Osteoblast (primary cell): ENCODE measurements around the gene RPA3. TPM values are rescaled to one million over a fixed set of nuclear protein-coding genes. Genes with fewer than 3 reads are reported as not detected.

Experiments used
- DNase-seq: peaks from one replicate; pipeline ENCODE4 v3.0.0; 2011; ENCODE audit warnings: low spot score, mixed read lengths; ENCODE audit not compliant: insufficient read length; ENCODE audit errors: missing footprints
- H2AFZ ChIP-seq: 2 replicates; pipeline ENCODE4 v1.6.0; 2011; ENCODE audit warnings: mild to moderate bottlenecking, low read length
- H3K27ac ChIP-seq: 2 replicates; pipeline ENCODE4 v1.5.1; 2011; ENCODE audit warnings: mild to moderate bottlenecking, low read depth, low read length, moderate library complexity
- H3K27me3 ChIP-seq: 2 replicates; pipeline ENCODE4 v1.6.0; 2012; ENCODE audit warnings: mild to moderate bottlenecking, control low read depth, inconsistent platforms, low read length, moderate library complexity; ENCODE audit not compliant: insufficient read depth
- H3K36me3 ChIP-seq: 2 replicates; pipeline ENCODE4 v1.5.1; 2011; ENCODE audit warnings: mild to moderate bottlenecking, low read length, control low read depth, moderate library complexity; ENCODE audit not compliant: insufficient read depth
- H3K4me1 ChIP-seq: 2 replicates; pipeline ENCODE4 v1.5.1; 2011; ENCODE audit warnings: mild to moderate bottlenecking, low read length, control low read depth, moderate library complexity; ENCODE audit not compliant: insufficient read depth
- H3K4me2 ChIP-seq: 2 replicates; pipeline ENCODE4 v1.6.0; 2011; ENCODE audit warnings: mild to moderate bottlenecking, low read length; ENCODE audit not compliant: insufficient read depth
- H3K4me3 ChIP-seq: fragments of 200-600 bp; sonication (generic); 3 replicates; pipeline ENCODE4 v1.5.1; 2012; ENCODE audit warnings: mild to moderate bottlenecking, low read length, inconsistent platforms; ENCODE audit not compliant: insufficient read depth
- H3K79me2 ChIP-seq: 2 replicates; pipeline ENCODE4 v1.6.0; 2012; ENCODE audit warnings: mild to moderate bottlenecking, low read length, control low read depth, inconsistent platforms; ENCODE audit not compliant: insufficient read depth
- H3K9me3 ChIP-seq: 2 replicates; pipeline ENCODE4 v1.5.1; 2011; ENCODE audit warnings: low read depth, low read length, control low read depth
- H4K20me1 ChIP-seq: 2 replicates; pipeline ENCODE4 v1.6.0; 2012; ENCODE audit warnings: mild to moderate bottlenecking, low read length, control low read depth; ENCODE audit not compliant: insufficient read depth
- CTCF ChIP-seq: IDR thresholded peaks from 2 replicates; pipeline ENCODE4 v1.5.1; 2011; ENCODE audit warnings: mild to moderate bottlenecking, low read depth, low read length, moderate library complexity; ENCODE audit errors: extremely low read depth
- total RNA-seq: library from RNA; depleted of rRNA; stranded (reverse); fragments of >200 nt; gene quantifications from 2 replicates; pipeline ENCODE4 v1.2.3, GENCODE V29; 2012

Gene RPA3
- total RNA-seq, 1 donor = 16.6 TPM

- H3K79me2 ChIP-seq = no peaks in the 10 kb centered on the region
- H3K4me1 ChIP-seq = no peaks in the 10 kb centered on the region
- H4K20me1 ChIP-seq = no peaks in the 10 kb centered on the region
- H3K27me3 ChIP-seq = no peaks in the 10 kb centered on the region
- H2AFZ ChIP-seq = no peak overlapping the region
- H3K4me3 ChIP-seq = no peak overlapping the region
- no peak for DNase-seq
- H3K9me3 ChIP-seq = no peaks in the 10 kb centered on the region
- H3K4me2 ChIP-seq = no peak overlapping the region
- peaks cover under 1% of the 10 kb centered on the region for H3K36me3 ChIP-seq
- no peak for TF ChIP-seq CTCF
- no peak overlapping the region for H3K27ac ChIP-seq
Measured at GRCh38 chr7:7614018-7614741, 104.2 kb downstream of the RPA3 start.

- no peak overlapping the region for H3K4me3 ChIP-seq
Measured at GRCh38 chr7:7613210-7613609, 105.2 kb downstream of the RPA3 start.

GRCh38 chr7:7612519-7612918 is 105.9 kb downstream of the RPA3 start:
- Histone ChIP-seq H3K9me3 (no peaks in the 10 kb centered on the region), H3K4me1 (no peaks in the 10 kb centered on the region), H3K79me2 (no peaks in the 10 kb centered on the region), H3K27me3 (no peaks in the 10 kb centered on the region), H2AFZ (no peak overlapping the region), H3K4me2 (no peak overlapping the region), H3K27ac (no peak overlapping the region), H3K36me3 (peaks cover 6% of the 10 kb centered on the region), H3K4me3 (no peak overlapping the region), H4K20me1 (no peaks in the 10 kb centered on the region)
- no peak for TF ChIP-seq CTCF
- DNase-seq = no peak

More at GRCh38 chr7:7613210-7613609, 105.2 kb downstream of the RPA3 start:
- Histone ChIP-seq H3K27me3 (no peaks in the 10 kb centered on the region), H3K79me2 (no peaks in the 10 kb centered on the region), H3K27ac (no peak overlapping the region), H3K4me1 (no peaks in the 10 kb centered on the region), H2AFZ (no peak overlapping the region), H3K9me3 (no peaks in the 10 kb centered on the region), H3K4me2 (no peak overlapping the region), H4K20me1 (no peaks in the 10 kb centered on the region), H3K36me3 (peaks cover 6% of the 10 kb centered on the region)
- no peak for TF ChIP-seq CTCF
- no peak for DNase-seq

- no peak overlapping the region for H3K4me2 ChIP-seq
- no peaks in the 10 kb centered on the region for H3K79me2 ChIP-seq
Measured at GRCh38 chr7:7609330-7609729, 109.1 kb downstream of the RPA3 start.

More at GRCh38 chr7:7609330-7609729, 109.1 kb downstream of the RPA3 start:
- H3K9me3 ChIP-seq = no peaks in the 10 kb centered on the region
- no peaks in the 10 kb centered on the region for H4K20me1 ChIP-seq
- H3K36me3 ChIP-seq = peaks cover 17% of the 10 kb centered on the region
- H3K4me3 ChIP-seq = no peak overlapping the region
- TF ChIP-seq CTCF = no peak
- DNase-seq = no peak
- H3K27ac ChIP-seq = no peak overlapping the region
- no peaks in the 10 kb centered on the region for H3K27me3 ChIP-seq
- no peak overlapping the region for H2AFZ ChIP-seq
- no peaks in the 10 kb centered on the region for H3K4me1 ChIP-seq
